ENCODE measurements around the gene CDH4.

- TF ChIP-seq TAF1 (IDR thresholded peaks at IDR 0.05; ENCODE audit: borderline replicate concordance, insufficient read depth, low read length) (no peak), POLR2AphosphoS5 (IDR thresholded peaks at IDR 0.05; ENCODE audit: low read depth, low read length) (no peak)
- TF ChIP-seq, protein P1, sequence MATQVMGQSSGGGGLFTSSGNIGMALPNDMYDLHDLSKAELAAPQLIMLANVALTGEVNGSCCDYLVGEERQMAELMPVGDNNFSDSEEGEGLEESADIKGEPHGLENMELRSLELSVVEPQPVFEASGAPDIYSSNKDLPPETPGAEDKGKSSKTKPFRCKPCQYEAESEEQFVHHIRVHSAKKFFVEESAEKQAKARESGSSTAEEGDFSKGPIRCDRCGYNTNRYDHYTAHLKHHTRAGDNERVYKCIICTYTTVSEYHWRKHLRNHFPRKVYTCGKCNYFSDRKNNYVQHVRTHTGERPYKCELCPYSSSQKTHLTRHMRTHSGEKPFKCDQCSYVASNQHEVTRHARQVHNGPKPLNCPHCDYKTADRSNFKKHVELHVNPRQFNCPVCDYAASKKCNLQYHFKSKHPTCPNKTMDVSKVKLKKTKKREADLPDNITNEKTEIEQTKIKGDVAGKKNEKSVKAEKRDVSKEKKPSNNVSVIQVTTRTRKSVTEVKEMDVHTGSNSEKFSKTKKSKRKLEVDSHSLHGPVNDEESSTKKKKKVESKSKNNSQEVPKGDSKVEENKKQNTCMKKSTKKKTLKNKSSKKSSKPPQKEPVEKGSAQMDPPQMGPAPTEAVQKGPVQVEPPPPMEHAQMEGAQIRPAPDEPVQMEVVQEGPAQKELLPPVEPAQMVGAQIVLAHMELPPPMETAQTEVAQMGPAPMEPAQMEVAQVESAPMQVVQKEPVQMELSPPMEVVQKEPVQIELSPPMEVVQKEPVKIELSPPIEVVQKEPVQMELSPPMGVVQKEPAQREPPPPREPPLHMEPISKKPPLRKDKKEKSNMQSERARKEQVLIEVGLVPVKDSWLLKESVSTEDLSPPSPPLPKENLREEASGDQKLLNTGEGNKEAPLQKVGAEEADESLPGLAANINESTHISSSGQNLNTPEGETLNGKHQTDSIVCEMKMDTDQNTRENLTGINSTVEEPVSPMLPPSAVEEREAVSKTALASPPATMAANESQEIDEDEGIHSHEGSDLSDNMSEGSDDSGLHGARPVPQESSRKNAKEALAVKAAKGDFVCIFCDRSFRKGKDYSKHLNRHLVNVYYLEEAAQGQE (IDR thresholded peaks at IDR 0.05; ENCODE audit: insufficient read depth in 1 of 2, low read depth in 2 of 2, low read length in 2 of 2) = no peak
Observed at GRCh38 chr20:61985096-61985495, 733.0 kb downstream of the CDH4 start.

Data from PFSK-1 (cell line).